BLaER1 treated with 17β-estradiol and CSF1 and Interleukin-3, amounts not matched to agents 10 nM and 100 nM (cell line): ENCODE measurements around the gene OPN1LW.

Experiments used
- H3K27ac ChIP-seq, 11 experiments: shearing (Covaris generic); formaldehyde crosslinking; 2 replicates each; pipeline ENCODE4 v1.8.1; 2022
- H3K27me3 ChIP-seq, 11 experiments: shearing (Covaris generic); formaldehyde crosslinking; 2 replicates each; pipeline ENCODE4 v1.8.1; 2022
- H3K36me3 ChIP-seq, 11 experiments: shearing (Covaris generic); formaldehyde crosslinking; 2 replicates each; pipeline ENCODE4 v1.8.1; 2022
- H3K4me1 ChIP-seq, 10 experiments: shearing (Covaris generic); formaldehyde crosslinking; 2 replicates each; pipeline ENCODE4 v1.8.1; 2022
- H3K4me2 ChIP-seq, 11 experiments: shearing (Covaris generic); formaldehyde crosslinking; 2 replicates each; pipeline ENCODE4 v1.8.1; 2022
- H3K4me3 ChIP-seq, 10 experiments: shearing (Covaris generic); formaldehyde crosslinking; 2 replicates each; pipeline ENCODE4 v1.8.1; 2022
- H3K9ac ChIP-seq, 11 experiments: shearing (Covaris generic); formaldehyde crosslinking; 2 replicates each; pipeline ENCODE4 v1.8.1; 2022
- H3K9me3 ChIP-seq, 11 experiments: shearing (Covaris generic); formaldehyde crosslinking; replicated peaks in 1 of 11; 2 replicates each; pipeline ENCODE4 v1.8.1; 2022
- H4K20me1 ChIP-seq, 11 experiments: shearing (Covaris generic); formaldehyde crosslinking; 2 replicates each; pipeline ENCODE4 v1.8.1; 2022
- Cebpa-rat ChIP-seq, 11 experiments: shearing (Covaris generic); IDR thresholded peaks; 2 replicates each; pipeline ENCODE4 v1.8.1; 2022

OPN1LW gene

DNA sequence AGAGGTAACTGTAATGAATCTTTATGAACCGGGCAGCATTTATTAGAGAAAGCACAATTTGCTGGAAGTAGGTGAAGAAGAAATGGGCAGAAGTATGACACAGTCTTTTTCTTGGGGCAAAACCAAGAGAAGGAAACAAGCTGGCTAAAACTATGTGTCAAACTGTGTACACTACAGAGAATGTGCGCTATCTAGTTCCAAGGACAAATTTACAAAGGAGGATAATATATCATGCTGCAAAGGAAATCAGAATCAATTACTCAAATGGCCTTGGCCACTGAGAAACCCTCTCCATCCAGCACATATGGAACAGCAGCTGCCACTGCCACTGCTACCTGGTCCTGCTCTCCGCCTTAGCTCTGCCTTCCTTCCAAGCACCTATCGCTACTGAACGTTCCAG lies 29.4 kb upstream of the OPN1LW start:
- H3K4me2 ChIP-seq = no peak overlapping the region
- no peaks in the 10 kb centered on the region for H3K36me3 ChIP-seq
- no peak for TF ChIP-seq Cebpa-rat (IDR thresholded peaks at IDR 0.05)
- no peak overlapping the region for H3K27ac ChIP-seq
- H3K4me3 ChIP-seq = no peak overlapping the region
- H4K20me1 ChIP-seq = peaks cover 0 to 12% (median 0%) of the 10 kb centered on the region in 11 experiments; a peak in 1 of 22 replicates
- H3K27me3 ChIP-seq = peaks cover 88 to 100% (median 97%) of the 10 kb centered on the region in 11 experiments
- peaks cover 0 to 15% (median 0%) of the 10 kb centered on the region in 10 experiments; a peak in 7 of 20 replicates for H3K4me1 ChIP-seq
- peaks cover 10 to 33% (median 16%) of the 10 kb centered on the region in 11 experiments for H3K9me3 ChIP-seq
- H3K9ac ChIP-seq = no peak overlapping the region

DNA sequence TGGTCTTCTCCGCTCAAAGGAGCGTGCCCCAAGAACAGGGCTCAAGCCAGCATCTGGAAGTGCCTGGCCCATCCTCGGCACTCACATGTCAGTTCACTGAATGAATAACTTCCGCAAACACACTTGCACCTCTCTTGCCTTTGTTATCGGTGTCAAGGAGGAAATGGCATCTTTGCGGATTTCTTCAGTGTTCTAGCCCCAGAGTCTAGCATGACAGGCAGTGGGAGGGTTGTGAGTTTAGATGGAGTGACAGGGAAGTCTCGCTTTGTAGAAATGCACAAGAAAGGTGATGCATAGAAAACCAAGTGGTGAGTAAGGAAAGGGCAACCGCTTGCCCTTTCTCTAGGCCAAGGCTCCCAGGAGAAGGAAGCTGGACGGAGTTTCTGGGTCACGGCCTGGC lies 29.0 kb upstream of the OPN1LW start:
- Histone ChIP-seq H3K4me1 (peaks cover 0 to 15% (median 0%) of the 10 kb centered on the region in 10 experiments; a peak in 7 of 20 replicates), H3K9me3 (peaks cover 14 to 33% (median 20%) of the 10 kb centered on the region in 11 experiments), H3K27ac (no peak overlapping the region), H3K9ac (no peak overlapping the region), H3K4me3 (no peak overlapping the region), H3K4me2 (no peak overlapping the region), H3K36me3 (no peaks in the 10 kb centered on the region), H3K27me3 (peaks cover 88 to 100% (median 97%) of the 10 kb centered on the region in 11 experiments), H4K20me1 (peaks cover 0 to 12% (median 0%) of the 10 kb centered on the region in 11 experiments; a peak in 1 of 22 replicates)
- TF ChIP-seq Cebpa-rat (IDR thresholded peaks at IDR 0.05) = no peak

DNA sequence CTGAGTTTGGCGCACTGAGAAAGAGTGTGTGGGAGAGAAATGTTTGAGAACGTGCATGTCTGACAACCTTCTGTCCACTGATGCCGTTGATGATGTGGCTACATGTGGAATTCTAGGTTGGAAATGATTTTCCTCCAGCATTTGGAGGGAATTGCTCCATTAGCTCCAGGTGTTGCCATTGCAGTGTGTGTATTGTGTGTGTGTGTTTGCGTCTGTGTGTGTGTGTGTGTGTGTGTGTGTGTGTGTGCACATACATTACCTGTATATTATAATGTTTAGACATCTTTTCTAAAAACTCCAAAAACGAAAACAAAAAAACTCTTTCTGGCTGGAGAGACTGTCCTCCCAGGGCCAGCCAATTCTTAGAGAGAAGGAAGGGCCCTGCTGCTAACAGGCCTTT lies 28.3 kb upstream of the OPN1LW start:
- Histone ChIP-seq H3K4me1 (peaks cover 0 to 15% (median 0%) of the 10 kb centered on the region in 10 experiments; a peak in 7 of 20 replicates), H3K27me3 (peaks cover 83 to 100% (median 96%) of the 10 kb centered on the region in 11 experiments), H4K20me1 (peaks cover 0 to 12% (median 0%) of the 10 kb centered on the region in 11 experiments; a peak in 1 of 22 replicates), H3K27ac (no peak overlapping the region), H3K9me3 (peaks cover 21 to 36% (median 27%) of the 10 kb centered on the region in 11 experiments), H3K9ac (no peak overlapping the region), H3K4me3 (no peak overlapping the region), H3K4me2 (no peak overlapping the region), H3K36me3 (no peaks in the 10 kb centered on the region)
- no peak for TF ChIP-seq Cebpa-rat (IDR thresholded peaks at IDR 0.05)

DNA sequence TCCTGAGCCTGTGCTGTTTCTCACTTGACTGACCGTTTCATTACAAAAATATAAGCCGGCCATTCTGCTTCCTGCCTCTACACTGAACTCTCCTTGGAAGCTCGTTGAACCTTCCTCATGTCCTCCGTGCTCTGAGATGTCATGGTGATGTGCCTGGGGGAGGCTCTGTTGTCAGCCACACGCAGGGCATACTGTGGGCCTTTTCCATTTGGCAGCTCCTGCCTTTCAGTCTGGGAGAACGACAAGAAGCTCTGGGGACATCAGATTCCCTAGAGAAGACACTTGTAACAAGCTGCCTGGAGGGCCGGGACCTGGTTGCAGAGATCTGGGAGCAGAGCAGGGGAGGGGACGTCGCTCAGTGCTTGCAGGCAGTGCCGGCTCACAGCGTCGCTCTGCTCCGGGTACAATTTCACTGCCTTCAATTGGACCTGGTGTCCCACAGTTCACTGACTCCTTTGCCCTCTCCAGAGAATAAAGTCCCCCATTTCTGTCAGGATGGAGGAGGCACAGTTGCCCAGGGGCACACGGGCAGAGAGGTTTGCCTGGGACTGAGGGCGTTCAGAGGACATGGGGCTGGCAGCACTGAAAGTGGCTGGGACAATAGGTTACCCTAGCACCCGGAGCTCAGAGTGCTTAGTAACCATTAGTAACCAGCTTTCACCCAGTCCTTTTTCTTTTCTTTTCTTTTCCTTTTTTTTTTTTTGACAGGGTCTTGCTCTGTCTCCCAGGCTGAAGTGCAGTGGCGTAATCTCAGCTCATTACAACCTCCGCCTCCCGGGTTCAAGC lies 27.4 kb upstream of the OPN1LW start:
- H4K20me1 ChIP-seq = peaks cover 0 to 12% (median 0%) of the 10 kb centered on the region in 11 experiments; a peak in 1 of 22 replicates
- no peak overlapping the region for H3K27ac ChIP-seq
- peaks cover 0 to 18% (median 5%) of the 10 kb centered on the region in 10 experiments; a peak in 16 of 20 replicates for H3K4me1 ChIP-seq
- peak overlapping the region in 1 of 11 experiments; percentile 15; a peak in 1 of 22 replicates for H3K9ac ChIP-seq
- peak overlapping the region in 9 of 11 experiments; percentile 2 to 56 (median 11); a peak in 12 of 22 replicates for H3K4me2 ChIP-seq
- H3K36me3 ChIP-seq = no peaks in the 10 kb centered on the region
- H3K27me3 ChIP-seq = peaks cover 83 to 100% (median 95%) of the 10 kb centered on the region in 11 experiments
- H3K9me3 ChIP-seq = peaks cover 23 to 45% (median 30%) of the 10 kb centered on the region in 11 experiments
- TF ChIP-seq Cebpa-rat (IDR thresholded peaks at IDR 0.05) = no peak
- H3K4me3 ChIP-seq = no peak overlapping the region

DNA sequence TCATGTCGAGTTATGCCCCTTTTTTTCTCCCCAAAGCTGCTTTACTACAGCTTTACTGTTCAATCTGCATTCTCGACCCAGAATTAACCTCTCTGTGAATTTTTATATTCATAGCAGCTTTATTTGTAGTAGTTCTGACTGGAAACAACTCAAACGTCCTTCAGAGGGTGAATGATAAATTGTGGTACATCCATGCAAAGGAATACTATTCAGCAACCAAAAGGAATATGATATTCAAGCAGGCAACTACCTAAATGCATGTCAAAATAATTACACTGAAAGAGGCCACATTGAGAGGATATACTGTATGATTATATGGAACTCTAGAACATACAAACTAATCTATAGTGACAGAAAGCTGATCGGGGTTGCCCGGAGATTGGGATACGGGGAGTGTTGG lies 26.5 kb upstream of the OPN1LW start:
- Histone ChIP-seq H3K4me3 (no peak overlapping the region), H3K27me3 (peaks cover 83 to 100% (median 95%) of the 10 kb centered on the region in 11 experiments), H4K20me1 (peaks cover 0 to 12% (median 0%) of the 10 kb centered on the region in 11 experiments; a peak in 1 of 22 replicates), H3K27ac (no peak overlapping the region), H3K9ac (no peak overlapping the region), H3K36me3 (no peaks in the 10 kb centered on the region), H3K4me2 (peak overlapping the region in 3 of 11 experiments; percentile 18 to 56 (median 54); a peak in 2 of 22 replicates), H3K9me3 (peaks cover 23 to 45% (median 30%) of the 10 kb centered on the region in 11 experiments), H3K4me1 (peaks cover 9 to 28% (median 15%) of the 10 kb centered on the region in 10 experiments)
- no peak for TF ChIP-seq Cebpa-rat (IDR thresholded peaks at IDR 0.05)

DNA sequence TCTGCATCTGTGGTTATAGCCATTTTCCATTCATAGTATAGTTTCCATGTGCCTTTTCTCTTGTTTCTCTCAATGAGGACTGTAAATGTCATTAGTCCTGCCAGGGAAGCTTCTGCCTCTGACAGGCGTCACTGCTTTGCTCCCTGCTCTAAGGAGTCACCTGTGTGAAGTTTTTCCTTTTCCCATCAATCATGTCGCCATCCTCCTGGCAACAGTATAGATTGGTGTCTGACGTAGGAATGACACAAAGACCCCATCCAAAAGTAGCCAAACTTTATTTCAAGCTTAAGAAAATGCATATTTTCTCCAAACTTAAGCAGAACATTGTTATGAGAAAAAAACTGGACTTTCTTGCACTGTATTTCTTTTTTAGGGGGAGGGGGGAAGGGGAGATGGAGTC lies 23.5 kb upstream of the OPN1LW start:
- no peaks in the 10 kb centered on the region for H3K36me3 ChIP-seq
- H3K9me3 ChIP-seq = peaks cover 23 to 46% (median 32%) of the 10 kb centered on the region in 11 experiments
- peaks cover 33 to 54% (median 41%) of the 10 kb centered on the region in 10 experiments for H3K4me1 ChIP-seq
- peaks cover 0 to 9% (median 0%) of the 10 kb centered on the region in 11 experiments; a peak in 1 of 22 replicates for H4K20me1 ChIP-seq
- H3K4me3 ChIP-seq = no peak overlapping the region
- no peak overlapping the region for H3K4me2 ChIP-seq
- no peak for TF ChIP-seq Cebpa-rat (IDR thresholded peaks at IDR 0.05)
- no peak overlapping the region for H3K9ac ChIP-seq
- H3K27me3 ChIP-seq = peaks cover 77 to 99% (median 92%) of the 10 kb centered on the region in 11 experiments
- H3K27ac ChIP-seq = no peak overlapping the region

DNA sequence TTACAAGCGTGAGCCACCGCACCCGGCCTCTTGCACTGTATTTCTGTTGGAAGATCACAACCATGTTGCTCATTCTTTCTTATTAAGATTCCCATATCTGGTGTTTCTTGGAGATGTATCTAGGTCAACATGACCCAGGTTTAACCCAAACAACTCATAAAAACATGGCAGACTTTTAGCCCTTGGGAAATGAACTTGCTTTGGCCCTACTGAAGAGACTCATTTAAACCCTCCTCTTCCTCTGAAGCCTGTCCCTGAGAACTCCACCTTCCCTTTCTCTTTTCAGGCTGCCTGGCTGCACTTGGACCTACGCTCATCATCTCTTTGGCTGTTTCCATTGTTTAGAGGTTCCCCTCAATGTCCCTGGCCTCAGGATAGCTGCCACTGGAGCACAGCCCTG lies 22.8 kb upstream of the OPN1LW start:
- Histone ChIP-seq H4K20me1 (0 out of 22 replicates have a peak, but pooled peaks cover 0 to 6% (median 0%) of the 10 kb centered on the region in 11 experiments), H3K36me3 (no peaks in the 10 kb centered on the region), H3K4me1 (peaks cover 33 to 59% (median 42%) of the 10 kb centered on the region in 10 experiments), H3K4me3 (no peak overlapping the region), H3K27ac (peak overlapping the region in 8 of 11 experiments; percentile 1 to 72 (median 34); a peak in 7 of 22 replicates), H3K9ac (no peak overlapping the region), H3K27me3 (peaks cover 78 to 99% (median 92%) of the 10 kb centered on the region in 11 experiments), H3K9me3 (peaks cover 28 to 53% (median 38%) of the 10 kb centered on the region in 11 experiments), H3K4me2 (peak overlapping the region in 9 of 11 experiments; percentile 64 to 73 (median 68); a peak in 16 of 22 replicates)
- no peak for TF ChIP-seq Cebpa-rat (IDR thresholded peaks at IDR 0.05)

DNA sequence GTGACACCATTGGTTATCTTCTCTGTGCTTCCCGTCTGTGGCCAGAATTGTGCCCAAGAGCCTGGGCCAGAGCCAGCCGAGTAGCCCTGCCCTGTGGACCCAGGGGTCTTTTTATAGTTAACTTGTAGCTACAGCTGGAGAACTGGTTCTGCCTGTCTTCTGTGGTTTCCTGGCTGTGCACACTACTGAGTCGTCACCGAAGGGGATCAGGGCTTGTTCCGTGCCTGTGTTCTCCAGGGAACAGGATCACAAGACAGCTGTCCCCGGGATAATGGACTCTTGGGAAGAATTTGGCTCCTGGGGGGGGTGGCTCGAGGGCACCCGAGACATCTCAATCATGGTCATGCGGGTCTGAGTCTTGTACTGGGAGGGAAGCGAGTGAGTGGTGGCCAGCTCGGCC lies 22.1 kb upstream of the OPN1LW start:
- Histone ChIP-seq H3K27ac (peak overlapping the region in 9 of 11 experiments; percentile 1 to 72 (median 37); a peak in 12 of 22 replicates), H3K36me3 (no peaks in the 10 kb centered on the region), H3K4me2 (peak overlapping the region; percentile 26 to 73 (median 67)), H3K9me3 (peaks cover 29 to 59% (median 46%) of the 10 kb centered on the region in 11 experiments), H3K9ac (peak overlapping the region in 2 of 11 experiments; percentile 13 to 15; a peak in 2 of 22 replicates), H4K20me1 (no peaks in the 10 kb centered on the region; a peak in 1 of 22 replicates), H3K4me1 (peaks cover 33 to 52% (median 42%) of the 10 kb centered on the region in 10 experiments), H3K27me3 (peaks cover 78 to 99% (median 91%) of the 10 kb centered on the region in 11 experiments), H3K4me3 (no peak overlapping the region)
- TF ChIP-seq Cebpa-rat (IDR thresholded peaks at IDR 0.05) = no peak
